Measurements from ENCODE around the gene MYBL2.
A peak's percentile ranks its signal among the peaks of the same experiment; 100 is the strongest.
"Not testable (repeated sequence)": the region's sequence is repeated elsewhere in the genome, so short reads cannot be mapped to it uniquely, and the experiment has no call there.

MYBL2 gene

DNA sequence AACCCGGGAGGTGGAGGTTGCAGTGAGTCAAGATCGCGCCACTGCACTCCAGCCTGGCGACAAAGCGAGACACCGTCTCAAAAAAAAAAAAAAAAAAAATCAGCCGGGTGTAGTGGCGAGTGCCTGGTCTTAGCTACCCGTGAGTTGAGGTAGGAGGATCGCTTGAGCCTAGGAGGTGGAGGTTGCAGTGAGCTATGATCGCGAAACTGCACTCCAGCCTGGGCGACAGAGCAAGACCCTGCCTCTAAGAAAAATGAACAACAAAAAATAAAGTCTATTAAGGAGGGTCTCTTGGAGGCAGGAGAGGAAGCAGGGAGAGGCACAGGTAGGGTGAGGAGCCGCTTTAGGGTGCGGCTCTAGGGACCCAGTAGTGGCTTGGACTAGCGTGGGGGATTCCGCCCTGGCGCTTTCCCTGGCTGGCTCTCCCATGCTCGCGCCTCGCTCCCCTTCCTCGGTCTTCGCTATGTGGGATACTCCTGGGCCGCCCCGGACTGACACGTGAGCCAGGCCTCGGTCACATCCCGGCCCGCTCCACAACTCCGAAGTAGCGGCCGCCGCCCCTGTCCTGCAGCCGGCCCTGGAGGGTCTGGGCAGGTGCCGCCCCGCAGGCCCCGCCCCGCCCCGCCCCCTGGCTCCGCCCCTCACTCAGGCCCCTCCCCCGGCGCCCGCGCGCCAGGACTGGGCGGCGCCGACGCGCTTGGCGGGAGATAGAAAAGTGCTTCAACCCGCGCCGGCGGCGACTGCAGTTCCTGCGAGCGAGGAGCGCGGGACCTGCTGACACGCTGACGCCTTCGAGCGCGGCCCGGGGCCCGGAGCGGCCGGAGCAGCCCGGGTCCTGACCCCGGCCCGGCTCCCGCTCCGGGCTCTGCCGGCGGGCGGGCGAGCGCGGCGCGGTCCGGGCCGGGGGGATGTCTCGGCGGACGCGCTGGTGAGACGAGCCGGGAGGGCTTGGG is at the start of gene MYBL2:
MYBL2 (plus strand) TSS at position 739 of the 953 bp plus-strand sequence; CDS start at position 909, 170 bp downstream.
- no peak for DNase-seq

DNA sequence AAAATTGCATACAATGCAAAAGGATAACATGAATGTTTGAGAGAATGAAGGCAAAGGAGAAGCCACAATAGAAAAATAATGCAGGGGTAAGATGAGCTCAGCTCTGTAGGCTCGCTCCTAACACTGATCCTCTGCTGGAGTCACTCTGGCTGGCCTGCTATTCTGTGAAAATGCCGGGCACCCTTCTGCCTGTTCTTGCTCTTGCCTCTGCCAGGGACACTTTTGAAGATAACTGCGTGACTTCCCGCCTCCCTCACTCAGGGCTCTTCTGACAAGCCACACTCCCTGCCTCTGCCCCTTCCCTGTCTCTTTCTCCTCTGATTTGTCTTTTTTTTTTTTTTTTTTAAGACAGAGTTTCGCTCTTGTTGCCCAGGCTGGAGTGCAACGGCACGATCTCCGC is 35.3 kb upstream of the MYBL2 start:
- DNase-seq: no peak

DNA sequence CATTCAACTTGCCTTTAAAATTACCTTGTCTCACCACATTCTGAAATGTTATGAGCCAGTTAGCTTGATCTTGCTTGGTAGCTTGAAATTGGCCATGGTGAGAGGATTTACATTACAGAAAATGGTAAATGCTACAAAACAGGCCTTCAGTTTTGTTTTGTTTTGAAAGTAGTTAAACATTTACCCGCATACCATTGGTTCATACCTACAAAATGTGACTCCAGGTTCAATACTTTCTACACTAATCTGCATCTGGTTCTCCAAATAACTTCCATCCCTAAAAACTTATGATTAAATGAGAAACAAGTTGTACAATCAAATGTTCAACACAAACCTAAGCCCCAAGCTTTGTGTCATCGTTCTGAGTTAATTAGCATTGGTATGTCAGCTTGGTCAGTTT is 30.5 kb upstream of the MYBL2 start:
- DNase-seq: no peak

- no peak for DNase-seq
These were observed 24.4 kb upstream of the MYBL2 start for GRCh38 chr20:43642548-43642947.

GRCh38 chr20:43650997-43651525 is 15.9 kb upstream of the MYBL2 start:
- DNase-seq: no peak

- not testable (repeated sequence) for DNase-seq
These were observed 15.2 kb upstream of the MYBL2 start for GRCh38 chr20:43651650-43652184.

DNA sequence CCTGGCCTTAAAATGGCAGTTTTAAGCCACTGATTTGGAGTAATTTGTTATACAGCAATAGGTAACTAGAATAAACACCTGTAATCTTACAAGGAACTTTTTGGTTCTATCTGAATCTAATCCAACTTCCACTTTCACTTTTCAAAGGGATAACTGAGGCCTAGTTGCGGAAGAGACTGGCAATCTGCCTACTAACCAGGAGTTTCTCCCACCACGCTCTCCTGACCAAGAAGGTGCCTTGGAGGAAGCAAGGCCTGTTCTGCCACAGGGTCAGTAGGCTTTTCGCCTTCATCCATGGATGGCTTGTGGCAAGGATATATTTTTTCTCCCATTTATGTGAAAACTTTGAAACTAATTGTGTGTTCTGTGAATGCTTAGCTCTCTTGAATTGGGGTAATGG is 12.9 kb upstream of the MYBL2 start:
- DNase-seq: no peak

- DNase-seq: not testable (repeated sequence)
These were observed 11.7 kb upstream of the MYBL2 start for GRCh38 chr20:43655176-43655575.

DNA sequence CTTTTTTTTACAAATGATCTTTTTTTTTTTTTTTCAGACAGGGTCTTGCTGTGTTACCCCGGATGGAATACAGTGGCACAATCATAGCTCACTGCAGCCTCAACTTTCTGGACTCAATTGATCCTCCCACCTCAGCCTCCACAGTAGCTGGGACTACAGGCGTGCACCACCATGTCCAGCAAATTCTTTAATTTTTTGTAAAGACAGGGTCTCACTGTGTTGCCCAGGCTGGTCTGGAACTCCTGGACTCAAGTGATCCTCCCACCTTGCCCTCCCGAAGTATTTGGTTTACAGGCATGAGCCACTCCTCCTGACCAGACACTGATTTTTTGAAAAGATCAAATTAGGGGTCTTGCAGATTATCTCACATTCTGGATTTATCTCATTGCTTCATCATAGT is 11.0 kb upstream of the MYBL2 start:
- DNase-seq: no peak

- no peak for DNase-seq
These were observed 8.7 kb upstream of the MYBL2 start for GRCh38 chr20:43658069-43658722.

DNA sequence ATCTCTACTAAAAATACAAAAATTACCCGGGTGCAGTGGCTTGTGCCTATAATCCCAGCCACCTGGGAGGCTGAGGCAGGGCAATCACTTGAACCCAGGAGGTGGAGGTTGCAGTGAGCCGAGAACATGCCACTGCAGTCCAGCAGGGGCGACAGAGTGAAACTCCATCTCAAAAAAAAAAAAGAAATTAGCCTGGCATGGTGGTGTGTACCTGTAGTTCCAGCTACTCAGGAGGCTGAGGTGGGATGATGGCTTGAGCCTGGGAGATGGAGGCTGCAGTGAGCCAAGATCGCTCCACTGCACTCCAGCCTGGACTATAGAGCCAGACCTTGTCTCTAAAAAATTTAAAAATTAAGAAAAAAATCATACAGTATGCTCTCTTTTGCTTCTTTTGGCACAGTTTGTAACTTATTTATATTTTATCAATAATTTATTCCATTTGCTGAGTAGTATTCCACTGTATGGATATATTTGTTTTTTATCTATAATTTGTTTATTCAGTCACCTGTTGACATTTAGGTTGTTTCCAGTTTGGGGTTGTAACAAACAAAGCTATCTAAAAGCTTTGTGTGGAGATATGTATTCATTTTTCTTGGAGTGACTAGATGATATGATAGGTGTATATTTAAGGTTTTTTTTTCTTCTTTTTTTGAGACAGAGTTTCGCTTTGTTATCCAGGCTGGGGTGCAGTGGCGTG is 8.0 kb upstream of the MYBL2 start:
- no peak for DNase-seq

DNA sequence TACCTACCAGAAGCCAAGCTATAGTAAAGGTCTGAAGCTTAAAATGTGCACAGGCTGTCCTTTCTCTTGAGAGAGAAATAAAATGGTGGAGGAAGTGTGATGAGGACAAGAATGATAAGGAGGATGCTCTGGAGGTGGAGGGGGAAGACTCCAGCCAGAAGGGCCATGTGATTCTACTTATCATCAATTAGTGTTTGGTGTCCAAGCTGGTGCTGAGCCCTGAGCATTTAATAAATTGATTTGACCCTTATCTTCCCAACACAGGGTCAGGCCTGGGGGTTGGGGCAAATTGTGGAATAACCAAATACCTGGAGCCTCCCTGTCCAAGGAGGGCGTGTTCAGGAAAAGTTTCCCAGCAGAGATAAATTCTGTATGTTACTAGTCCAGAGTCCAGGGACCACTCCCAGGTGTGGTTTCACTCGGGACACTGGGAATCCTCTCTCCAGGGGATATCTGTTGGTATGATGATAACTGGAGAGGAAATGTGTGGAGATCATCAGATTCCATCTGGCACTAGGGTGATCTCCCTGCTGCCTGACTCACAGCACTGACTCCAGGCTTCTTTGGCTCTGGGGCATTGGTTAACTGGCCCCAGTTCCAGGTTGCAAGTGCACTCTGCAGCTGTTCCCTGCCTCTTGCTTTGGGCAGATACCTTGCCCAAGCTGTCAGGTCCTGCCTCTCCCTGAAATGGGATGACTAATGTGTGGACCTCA is 3.8 kb upstream of the MYBL2 start:
- DNase-seq: no peak

DNA sequence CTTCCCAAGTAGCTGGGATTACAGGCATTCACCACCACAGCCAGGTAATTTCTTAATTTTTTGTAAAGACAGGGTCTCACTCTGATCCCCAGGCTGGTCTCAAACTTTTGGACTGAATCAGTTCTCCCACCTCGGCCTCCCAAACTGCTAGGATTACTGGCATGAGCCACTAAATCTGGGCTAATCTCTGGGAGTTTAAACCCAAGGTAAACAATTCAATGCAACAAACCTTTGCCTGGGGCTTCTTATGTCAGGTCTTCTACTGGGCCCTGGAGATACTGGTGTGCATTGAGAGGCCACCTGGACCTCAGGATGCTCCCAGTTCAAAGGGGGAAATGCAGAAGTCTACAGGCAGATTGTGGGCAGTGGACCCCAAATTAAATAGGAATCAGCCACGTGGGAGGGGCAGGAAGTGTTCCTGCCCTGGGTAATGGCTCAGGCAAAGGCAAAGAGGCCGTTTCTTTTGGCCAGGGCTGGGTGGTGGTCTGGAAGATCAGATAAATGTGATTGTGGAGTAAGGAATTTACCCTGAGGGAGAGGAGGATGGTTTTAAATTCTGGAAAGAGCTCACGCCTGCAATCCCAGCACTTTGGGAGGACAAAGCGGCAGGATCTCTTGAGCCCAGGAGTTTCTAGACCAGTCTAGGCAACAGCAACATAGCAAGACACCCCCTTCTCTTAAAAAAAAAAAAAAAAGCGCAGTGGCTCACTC is 1.3 kb upstream of the MYBL2 start:
- no peak for DNase-seq

- peak; percentile 26 for DNase-seq
These were observed 623 bp downstream of the MYBL2 start for GRCh38 chr20:43667341-43668132.

DNA sequence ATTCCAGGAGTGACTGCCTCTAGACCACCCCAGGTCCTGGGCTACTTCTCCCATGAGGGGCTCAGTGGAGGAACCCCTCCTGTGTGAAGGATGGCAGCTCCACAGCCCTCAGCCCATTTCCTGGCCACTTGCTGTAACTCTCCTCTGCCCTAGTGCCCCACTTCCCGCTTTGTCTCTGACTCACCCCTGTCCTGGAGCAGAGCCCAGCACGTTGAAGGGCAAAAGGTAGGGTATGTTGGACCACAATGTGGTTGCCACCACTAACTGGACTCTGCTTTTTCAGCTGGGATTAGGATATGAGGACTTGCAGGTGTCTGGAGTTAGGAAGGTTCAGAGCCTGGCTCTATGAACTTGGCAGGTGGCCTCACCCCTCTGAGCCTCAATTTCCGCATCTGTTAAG is 2.4 kb downstream of the MYBL2 start:
- DNase-seq: no peak

DNA sequence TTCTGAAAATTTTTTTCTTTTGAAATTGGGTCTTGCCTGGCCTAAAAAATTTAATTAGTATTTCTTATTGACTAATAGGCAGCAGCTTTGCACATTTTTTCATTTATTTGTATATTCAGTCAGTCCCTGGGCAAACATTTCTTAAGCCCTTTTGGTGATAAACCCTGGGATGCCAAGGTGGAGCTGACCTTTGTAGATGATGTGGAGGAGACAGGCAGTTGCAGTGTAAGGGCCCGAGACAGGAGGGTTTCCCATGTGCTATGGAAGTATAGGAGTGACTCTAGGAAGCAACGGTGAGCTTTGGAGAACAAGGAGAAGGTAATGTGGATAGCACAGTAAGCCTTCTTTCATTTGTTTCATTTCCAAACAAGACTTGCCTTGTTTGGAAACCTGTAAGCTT is 3.5 kb downstream of the MYBL2 start:
- no peak for DNase-seq

DNA sequence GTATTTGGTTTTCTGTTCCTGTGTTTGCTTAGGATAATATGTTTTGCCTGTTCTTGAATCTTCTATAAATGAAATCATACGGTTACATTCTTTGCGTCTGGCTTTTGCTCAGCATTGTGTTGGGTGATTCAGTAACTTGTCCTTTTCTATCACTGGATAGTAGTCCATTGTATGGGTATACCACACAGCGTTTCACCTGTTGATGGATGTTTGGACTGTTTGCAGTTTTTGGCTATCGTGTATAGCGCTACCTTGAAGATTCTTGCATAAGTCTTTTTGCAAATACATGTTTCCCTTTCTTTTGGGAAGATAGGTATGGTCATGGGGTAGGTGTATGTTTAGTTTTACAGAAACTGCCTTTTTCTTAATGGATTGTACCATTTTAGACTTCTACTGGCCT is 9.5 kb downstream of the MYBL2 start:
- DNase-seq: no peak

DNA sequence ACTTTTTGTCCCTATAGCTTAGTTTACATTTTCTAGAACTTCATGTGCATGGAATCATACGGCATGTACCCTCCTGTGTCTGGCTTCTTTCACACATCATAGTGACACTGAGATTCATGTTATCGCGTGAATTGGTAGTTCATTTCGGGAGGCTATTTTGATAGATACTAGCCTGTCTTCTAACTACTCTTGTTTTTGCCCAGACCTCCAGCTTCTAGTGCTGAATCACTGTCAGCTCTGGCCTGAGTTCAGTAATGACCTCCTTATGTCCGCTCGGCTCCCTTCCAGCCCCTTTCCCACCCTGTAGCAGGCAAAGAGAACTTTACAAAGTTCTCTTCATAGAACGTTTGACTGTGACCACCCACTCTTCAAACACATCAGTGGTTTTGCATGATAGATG is 14.1 kb downstream of the MYBL2 start:
- no peak for DNase-seq

DNA sequence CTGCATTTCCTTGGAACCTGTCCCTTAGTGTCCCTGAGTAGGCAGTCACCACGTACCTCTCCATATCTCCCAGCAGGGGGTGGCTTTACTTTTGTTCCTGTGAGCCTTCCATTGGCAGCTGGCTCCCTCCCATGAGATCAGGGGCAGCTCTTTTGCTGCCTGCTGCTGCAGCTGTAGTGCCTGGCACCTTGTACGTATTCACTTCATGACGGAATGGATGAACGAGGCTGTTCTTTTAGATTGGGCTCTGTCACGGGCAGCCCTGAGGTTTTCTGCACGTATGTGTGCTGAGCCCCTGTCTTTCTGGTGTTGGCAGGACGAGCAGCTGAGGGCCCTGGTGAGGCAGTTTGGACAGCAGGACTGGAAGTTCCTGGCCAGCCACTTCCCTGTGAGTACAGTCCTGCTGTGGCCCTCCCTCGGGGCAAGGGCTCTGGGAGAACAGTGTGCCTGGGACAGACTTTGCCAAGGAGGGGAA is 14.6 kb downstream of the MYBL2 start:
- DNase-seq: peak; percentile 14

DNA sequence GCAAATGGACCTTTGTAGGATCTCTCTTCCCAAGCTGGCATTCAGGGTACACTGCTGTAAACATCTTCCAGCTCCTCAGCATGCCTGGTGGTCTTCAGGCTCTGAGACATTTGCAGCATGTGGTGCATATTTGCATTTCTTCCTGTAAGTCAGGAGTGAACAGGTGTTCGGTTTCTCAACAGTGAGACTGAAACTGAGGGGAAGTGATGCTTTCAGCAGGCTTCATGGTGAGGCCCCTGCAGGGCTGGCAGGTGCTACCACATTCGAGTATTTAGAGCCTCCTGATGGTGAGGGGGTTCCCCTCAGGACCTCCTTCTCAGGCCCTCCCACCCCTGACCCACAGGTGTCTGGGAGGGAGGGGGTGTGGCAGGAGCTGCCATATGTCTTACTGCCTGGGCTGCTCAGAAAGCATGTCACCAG is 15.1 kb downstream of the MYBL2 start:
- peak; percentile 13 for DNase-seq

DNA sequence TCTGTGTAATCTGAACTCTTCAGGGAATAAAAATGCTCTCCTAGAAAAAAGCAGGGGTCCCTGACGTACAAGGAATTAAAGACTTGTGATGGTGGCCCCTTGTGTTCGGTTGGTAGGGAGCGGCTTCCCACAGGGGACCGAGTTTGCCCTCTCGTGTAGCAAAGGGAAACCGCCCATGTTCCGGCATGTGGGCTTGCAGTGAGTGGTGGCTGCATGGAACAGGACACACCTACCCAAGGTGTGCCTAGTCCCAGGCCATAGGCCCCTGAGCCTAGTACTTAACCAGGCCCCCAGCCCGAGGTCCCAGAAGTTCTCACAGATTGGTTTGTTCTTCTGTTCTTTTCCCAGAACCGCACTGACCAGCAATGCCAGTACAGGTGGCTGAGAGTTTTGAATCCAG is 15.5 kb downstream of the MYBL2 start:
- no peak for DNase-seq
